Tibial nerve (tissue), 3 donors: ENCODE measurements around the gene TRPC6.

Source experiments
- CTCF ChIP-seq, 5 experiments: fragments of 200-600 bp in 3 of 5; fragments of 450-650 bp in 2 of 5; sonication (generic) in 3 of 5; IDR thresholded peaks; one replicate each; pipeline ENCODE4 v1.5.1; 2016 to 2019; ENCODE audit warnings: antibody characterized with exemption in 5 of 5, mild to moderate bottlenecking in 3 of 5, moderate library complexity in 2 of 5
- POLR2A ChIP-seq, 2 donors: fragments of 450-650 bp; IDR thresholded peaks; one replicate each; pipeline ENCODE4 v1.6.1; 2017; ENCODE audit warnings: antibody characterized with exemption in 2 of 2, mild to moderate bottlenecking in 2 of 2, moderate library complexity in 2 of 2

DNA sequence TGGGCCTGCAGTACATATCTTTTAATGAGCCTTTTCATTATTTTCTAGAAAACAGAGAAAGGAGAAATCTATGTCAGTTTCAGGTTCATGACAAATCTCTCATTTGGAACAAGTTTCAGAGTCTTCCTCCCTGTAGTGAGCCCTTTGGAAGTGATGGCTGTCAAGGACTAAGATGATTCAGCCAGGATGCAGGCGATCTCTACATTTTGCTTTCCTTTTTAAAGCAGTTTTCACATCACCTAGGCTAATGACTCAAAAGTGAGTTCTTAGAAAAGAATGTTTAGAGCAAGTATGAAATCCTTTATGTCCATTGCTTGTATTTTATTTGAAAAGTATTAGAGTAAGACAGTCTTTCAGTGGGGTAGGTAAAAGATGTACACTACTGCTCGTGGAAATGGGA lies 130.1 kb downstream of the TRPC6 start:
- TF ChIP-seq CTCF (IDR thresholded peaks at IDR 0.05) (no peak), POLR2A (IDR thresholded peaks at IDR 0.05) (no peak)
